GM18909 (cell line): ENCODE results near the gene PDZK1IP1.

Source experiments
- ATAC-seq: cut with Tn5 transposase; IDR thresholded peaks from one replicate; pipeline ENCODE4 v1.9.1; 2021; ENCODE audit warnings: mild to moderate bottlenecking; ENCODE audit not compliant: unreplicated experiment, poor library complexity

The PDZK1IP1 gene

DNA sequence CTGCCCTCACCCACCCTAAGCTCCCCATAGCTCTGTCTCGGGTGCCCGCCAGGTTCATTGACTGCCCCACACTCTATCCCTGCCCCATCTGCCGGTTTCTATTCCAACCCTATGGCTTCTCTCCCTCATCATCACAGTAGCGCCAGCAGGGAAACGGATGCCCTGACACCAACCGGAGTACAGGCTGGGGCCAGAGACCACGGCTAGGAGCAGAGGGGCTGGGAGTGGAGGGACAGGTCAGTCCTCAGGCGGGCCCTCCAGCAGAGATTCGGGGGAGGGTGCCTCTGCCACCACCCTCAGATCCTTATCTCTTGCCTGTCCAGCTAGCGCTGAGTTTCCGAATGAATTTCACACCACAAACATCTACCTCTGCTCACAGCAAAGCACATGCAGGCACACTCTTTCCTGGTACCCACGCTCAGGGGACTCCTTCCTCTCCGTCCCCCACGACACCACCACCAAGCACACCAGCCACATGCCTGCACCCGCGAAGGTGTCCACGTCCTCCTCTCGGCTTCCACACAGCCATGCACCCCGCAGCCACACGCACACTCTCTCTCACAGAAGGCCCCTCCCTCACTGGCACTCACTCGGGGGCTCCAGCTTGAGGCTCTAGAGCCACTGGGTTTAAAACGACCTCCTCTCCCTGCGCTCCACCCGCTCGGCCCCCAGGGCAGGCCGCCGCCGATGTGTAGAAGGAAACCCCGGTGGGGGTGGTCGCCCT lies 35.0 kb upstream of the PDZK1IP1 start:
- ATAC-seq: no peak

DNA sequence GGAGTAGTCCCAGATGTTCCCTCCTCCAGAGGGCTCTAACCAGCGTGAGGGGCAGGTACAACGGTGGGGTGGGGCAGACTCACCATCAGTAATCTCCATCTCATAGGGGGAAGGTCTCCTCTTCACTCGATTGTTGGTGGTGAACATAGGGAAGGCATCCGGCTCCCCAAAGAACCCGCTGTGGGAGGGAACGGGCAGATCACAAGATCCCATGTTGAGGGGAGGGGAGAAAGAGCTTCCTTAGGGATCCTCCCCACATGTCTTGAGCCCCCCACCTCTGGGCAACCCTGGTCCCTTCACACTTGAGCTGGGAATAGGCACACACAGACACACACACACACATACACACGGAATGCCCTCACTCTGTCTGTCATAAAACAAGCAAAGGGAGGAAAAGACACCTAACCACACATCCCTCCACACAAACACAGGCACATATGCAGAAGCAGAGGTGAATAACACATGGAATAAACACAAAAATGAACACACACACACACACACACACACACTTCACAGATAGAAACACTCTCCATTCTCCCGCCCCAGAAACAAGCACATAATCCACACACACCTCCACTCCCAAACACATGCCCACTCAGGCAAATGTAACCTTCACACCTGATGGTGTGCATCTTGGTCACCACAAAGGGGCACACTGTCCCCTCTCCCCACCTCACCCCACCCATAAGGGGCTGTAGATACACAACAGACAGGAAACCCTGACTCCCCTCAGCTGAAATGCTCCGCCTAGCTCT lies 34.3 kb upstream of the PDZK1IP1 start:
- no peak for ATAC-seq

DNA sequence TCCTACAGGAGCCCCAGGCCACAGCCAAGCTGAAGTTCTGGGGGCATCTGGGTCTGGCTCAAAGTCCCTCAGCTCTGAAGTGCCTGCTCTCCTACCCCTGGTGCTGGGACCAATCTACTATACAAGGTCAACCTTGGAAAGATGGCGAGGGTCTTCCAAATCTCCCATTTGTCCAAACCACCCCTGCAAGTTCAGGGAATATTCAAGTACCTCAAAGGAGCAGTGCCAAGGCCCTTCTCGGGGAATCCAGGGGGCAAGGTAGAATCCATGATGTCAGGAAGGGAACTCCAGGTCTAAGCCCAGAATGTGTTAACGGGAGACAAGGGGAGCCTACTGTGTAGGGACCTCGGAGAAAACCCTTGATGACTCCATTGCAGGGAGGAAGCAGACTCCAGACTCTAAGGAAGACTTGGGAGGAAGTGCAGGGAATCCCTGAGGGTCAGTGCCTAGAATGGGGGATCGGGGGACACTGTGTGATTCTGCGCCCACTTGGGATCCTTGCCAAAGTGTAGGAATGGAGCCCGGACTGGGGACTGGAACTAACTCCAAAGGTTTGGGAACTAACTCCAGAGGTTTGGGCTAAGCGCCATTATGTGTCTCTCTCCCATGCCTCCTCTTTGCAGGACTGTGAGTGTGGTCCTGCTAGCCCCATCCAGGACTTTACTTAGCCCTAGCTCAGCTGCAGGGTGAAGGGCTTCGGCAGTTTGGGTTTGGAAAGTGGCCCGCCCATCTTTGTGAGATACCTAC lies 33.5 kb upstream of the PDZK1IP1 start:
- ATAC-seq: no peak

DNA sequence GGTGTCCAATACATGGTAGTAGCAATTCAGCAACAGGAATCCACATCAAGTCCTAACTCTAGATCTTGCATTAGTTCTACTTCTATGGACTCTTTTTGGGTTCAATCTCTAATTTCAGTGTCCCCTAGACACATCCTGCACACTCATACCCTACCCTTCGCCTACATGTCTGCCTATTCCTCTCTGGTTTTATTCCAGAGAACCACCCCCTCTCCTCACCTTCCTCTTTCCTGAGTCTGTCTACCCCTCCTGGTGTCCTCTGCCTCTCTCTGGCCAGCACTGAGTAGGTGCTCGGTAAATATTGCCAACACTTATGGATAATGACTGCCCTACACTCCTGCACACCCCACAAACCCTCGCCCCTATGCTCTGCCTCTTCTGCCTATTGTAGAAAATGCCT lies 32.6 kb upstream of the PDZK1IP1 start:
- ATAC-seq: no peak

DNA sequence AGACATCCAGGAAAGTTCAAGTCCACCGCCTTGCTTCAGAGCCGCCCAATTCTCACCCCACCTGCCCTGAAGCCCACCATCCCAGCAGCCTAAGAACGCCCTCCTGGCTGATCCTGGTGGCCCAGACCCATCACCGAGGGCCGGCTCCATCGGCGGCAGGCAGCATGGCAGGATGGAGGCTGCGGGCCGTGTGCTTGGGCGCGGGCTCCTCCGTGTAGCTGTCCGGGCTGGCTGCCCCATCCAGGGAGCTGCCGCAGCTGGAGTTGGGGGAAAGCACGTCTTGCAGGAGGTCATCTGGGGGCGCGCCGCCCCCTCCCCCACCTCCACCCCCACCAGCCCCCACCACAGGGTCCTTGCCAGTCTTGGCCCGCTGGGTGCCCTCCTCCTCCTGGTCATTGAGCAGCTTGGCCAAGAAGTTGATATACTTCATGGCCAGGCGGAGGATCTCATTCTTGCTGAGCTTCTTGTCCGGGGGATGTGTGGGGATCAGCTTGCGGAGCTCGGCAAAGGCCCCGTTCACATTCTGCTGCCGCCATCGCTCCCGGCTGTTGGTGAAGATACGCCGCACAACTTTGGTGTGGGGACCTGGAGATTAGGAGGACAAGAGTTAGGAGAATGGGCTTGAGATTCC lies 29.9 kb upstream of the PDZK1IP1 start:
- no peak for ATAC-seq

DNA sequence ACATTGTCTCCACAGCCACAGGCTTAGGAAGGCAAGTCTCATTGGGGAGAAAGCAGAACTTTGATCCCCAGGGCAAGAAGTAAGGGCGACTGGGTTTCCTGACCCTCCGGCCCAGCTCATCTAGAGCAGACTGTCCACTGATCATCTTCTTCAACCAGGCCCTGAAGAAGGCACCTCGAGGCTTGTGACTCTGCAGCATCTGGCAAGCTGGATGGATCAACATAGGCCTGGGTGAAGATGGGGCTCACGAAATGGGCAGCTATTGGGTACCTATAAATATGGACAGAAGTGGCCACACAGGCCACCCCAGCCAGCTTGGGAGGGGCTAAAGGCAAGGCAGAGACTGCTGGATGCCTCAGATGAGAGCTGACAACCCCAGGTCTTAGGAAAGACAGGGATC lies 29.2 kb upstream of the PDZK1IP1 start:
- ATAC-seq: no peak

DNA sequence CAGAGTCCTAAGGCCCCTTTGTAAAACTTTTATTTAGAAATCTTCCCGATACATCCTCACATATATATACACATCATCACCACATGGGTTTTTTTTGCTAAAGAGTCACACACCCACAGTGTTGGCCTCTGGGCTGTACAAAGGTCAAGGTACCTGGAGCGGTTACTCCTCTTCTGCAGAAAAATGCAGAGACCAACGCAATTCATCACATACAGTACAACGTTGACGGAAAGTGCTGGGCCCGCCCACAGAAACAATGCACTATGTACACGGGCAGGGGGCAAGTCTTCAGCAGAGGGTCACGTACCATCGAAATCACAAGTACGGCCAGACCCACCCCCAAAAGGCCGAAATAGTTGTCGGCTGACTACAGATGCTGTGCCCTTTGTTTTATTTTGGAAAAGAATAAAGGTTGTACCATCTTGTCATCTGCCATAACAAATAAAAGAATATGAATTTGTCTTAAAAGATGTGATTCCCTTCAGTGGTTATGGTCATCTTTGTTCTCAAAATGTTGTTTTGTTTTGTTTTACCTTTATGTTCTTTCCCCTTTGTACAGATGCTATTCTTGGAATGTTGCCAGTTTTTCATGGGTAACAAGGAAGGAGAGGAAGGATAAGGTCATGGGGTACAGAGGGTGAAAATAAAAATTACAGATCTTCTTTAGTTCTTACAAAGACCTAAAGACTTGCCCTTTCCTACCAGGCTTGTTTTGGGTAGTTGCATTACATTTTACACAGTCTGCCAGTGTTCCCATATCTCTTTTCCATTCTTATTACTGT lies 26.6 kb upstream of the PDZK1IP1 start:
- ATAC-seq: no peak

DNA sequence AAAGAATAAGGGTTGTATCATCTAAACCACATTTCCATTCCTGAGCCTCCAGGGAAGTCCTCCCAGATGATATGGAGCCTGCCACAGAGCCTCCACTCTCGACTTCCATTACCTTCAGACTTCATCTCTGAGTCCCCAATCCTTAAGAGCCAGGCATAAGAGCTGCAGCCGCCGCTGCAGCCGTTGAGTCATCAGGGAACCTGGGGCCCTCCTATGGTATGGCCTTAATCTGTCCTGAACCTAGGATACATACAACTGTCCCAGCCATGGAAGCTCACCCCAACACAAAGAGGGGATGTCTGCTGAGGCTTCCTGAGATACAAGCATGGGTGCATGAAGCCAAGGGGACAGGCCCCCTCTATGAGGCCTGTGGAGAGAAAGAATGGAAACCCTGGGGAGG lies 25.9 kb upstream of the PDZK1IP1 start:
- no peak for ATAC-seq

DNA sequence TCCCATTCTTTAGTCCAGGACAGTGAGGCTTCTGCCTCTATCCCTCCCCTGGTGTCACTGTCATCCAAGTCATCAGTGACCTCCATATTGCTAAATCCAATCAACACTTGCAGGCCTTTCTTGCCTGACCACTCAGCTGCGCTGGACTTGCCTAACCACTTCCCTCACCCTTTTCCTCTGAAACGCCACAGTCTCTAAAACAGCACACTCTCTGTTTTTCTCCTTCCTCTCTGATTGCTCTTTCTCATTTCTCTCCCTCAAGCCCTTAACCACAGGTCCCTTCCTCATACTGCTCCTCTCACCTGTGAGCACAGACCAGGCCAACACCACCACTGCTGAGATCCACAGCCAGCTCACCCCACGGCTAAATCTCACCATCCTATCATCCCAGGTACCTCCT lies 24.7 kb upstream of the PDZK1IP1 start:
- ATAC-seq: no peak

DNA sequence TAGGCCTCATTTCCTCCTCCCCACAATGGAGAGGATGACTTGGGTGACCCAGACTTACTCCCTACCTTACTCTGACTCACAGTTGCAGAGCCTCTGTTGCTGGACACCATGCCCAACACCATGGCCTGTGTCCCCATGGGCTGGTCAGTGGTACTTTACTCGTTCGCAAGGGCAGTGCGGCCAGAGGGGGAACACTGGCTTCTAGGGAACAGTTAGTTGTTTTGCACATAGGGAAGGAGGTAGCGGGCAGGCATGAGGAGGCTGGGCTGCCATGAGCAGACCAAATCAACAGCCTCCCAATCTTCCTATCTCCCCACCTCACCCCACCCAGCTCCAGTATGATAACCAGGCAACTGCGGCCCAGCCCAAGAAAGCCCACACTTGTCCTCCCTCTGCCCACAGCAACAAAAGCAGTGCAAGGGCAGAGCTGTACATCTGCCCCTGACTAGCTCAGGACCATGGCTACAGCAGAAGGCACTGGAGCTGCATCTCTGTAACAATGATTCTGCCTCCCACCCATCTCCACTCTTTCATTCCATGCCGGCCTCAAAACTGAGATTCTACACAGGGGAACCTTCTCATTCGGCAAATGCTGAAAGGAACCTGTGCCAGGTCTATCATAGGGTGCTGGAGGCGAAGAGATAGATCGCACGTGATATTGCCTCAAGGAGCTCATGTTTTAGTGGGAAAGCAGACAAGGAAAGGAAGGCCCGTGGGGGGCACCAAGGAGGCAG lies 23.6 kb upstream of the PDZK1IP1 start:
- no peak for ATAC-seq

DNA sequence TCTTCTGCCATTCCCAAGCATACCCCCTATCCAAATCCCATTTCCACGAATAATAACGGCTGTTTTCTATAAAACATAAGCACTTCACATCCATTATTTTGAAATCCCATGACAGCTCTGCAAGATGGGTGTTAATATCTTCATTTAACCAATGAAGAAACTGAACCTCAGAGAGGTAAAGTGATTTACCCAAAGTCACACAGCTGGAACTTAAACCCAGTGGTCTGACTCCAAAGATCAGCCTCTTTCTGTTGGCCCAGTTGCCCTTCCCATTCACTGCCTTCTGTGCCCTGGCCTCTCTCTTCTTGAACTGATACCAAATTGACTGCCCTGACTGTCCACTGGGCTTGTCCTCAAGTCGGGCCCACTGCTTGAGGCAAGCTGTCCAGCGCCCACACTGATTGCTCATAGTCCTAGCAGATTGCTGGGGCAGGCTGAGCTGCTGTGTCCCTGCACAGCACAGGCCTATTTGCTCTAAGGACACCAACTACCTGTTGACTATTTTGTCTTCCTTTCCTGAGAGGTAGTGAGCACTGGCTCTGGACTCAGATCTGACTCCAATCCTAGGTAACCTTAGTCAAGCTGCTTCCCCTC lies 22.9 kb upstream of the PDZK1IP1 start:
- ATAC-seq: no peak

DNA sequence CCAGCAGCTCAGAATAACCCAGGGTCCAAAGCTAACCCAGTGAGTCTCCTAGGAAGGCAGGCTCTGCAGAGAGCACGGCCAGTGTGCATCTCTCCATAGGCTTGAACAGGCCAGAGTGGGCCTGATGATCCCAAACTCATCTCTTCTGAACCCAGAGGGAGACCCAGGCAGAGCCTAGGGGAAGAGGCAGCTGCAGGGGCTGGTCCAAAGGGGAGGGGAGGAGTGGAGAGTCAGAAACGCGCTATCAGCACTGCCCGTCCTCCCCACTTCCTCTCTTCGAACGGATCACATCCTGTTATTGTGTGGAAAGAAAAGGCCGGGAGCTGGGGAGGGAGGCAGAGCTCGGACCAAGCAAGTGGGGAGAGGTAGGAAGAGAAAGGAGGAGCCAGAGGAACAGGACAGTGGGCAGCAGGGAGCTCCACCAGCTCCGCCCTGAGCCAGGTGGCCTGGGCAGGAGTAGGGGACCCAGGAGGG lies 22.0 kb upstream of the PDZK1IP1 start:
- ATAC-seq: no peak

DNA sequence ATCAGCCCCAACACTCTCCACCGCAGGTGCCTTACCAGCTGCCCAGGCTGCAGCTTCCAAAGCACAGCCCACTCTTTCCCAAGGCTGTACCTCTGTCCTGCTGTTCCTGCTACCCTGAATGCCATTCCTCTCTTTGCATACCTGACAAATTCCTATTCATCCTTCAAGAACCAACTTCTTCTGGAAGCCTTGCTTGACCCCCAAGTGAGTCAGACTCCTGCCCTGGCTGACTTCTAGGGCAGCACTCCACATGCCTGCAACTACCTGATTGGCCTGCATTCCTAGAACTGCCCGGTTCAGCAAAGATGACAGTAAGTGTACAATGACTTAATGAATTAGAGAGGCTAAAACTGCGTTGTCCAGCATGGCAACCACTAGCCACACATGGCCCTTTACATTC lies 20.8 kb upstream of the PDZK1IP1 start:
- no peak for ATAC-seq

DNA sequence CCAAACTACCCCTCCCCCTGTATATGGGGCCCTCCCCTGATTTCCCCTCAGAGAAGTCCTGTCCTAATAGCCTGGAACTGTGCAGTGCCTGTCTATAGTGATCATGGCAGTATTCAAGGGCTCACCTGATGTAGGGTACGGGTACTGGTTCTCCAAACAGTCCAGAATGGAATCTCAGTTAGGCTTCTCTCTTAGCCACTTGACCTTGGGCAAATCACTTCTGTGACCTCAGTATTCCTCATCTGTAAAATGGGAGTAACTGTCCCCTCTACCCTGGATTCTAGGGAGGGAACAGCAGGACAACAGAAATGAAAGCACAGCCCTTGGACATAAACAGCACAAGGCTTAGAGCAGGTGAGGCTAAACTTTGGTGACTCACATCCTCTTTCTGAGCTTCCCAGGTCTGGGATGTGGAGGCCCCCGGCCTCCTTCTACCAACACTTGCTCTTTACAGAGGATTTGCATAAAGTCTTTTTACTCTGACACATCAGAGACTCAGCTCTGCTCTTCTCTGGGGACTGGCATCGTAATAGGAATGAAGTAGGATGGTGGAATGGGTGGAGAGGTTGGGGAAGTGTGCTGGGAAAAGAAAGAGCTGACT lies 20.0 kb upstream of the PDZK1IP1 start:
- no peak for ATAC-seq

DNA sequence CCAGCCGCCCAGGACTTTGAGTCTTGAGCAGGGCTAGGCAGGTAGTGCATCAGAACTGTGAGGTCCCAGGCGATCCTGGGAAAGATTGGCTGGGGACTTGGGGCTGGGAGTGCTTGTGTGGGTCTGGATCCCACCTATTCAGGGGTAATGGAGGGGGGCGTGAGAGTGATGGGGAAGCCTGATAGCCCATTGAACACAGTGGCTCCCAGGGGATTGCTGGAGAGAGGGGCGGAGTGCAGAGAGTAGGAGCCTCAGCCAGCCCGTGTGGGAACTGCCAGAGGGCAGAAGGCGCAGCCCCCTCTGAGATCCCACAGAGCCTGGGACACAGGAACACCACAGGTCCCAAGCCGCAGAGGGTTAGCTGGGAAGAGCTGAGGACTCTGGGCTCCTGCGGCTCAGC lies 19.3 kb upstream of the PDZK1IP1 start:
- ATAC-seq: no peak

DNA sequence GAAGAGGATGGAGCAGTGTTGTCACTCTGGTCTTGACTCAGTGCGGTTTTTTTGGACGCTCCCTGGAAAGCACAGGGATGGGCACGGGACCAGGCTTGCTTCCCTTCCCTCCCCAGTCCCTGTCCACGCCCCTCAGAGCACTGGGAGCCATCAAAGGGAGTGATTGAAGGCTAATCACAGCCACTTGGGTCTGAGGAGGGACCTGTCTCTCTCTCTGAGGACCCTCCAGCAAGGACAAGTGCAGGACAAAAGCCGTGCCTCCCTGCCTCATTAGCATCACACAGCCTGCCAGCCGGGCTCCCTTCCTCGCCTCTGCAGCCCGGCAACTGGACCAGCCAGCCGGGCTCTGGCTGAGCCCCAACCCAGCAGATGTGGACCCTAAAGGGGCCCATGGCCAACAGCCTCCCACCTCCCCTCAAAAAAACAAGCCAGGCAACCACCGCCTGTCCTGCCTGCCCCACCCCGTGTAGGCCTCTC lies 18.6 kb upstream of the PDZK1IP1 start:
- ATAC-seq: no peak

DNA sequence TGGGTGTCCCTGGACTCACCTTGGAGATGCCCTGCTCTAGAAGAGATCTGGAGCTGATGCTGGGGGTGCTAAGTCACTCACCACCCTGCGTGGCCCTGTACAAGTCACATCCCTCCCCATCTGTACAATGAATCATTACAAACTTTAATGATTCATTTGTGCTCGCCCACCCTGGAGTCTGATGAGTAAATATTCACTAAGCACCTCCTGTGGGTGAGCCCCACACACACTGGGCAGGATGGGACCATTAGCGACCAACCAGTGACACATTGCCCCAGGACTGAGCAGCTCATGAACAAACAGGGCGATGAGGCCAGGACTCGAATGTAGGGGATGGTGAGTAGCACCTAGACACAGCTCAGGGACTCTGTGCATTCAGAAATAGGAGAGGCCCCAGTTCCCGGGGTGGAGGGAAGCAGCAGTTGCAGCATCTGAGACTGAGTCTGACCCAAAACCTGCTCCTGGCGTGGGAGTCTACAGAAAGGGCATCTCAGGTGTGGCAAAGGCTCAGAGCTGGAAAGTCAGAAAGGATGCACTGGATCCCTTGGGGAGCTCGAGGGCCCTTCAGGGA lies 18.1 kb upstream of the PDZK1IP1 start:
- no peak for ATAC-seq

DNA sequence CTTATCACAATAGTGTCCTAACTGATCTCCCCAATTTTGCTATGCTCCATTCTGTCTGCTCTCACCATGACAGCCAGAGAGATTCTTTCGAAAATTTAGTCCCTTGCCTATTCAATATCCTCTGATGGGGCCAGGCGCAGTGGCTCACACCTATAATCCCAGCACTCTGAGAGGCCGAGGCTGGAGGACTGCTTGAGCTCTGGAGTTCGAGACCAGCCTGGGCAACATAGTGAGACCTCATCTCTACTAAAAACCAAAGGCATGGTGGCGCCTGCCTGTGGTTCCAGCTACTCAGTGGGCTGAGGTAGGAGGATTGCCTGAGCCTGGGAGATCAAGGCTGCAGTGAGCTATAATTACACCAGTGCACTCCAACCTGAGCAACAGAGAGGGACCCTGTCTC lies 16.1 kb upstream of the PDZK1IP1 start:
- no peak for ATAC-seq
